Parathyroid adenoma (tissue), 2 donors: ENCODE measurements around the gene NLGN1.

Source experiments
- H2AFZ ChIP-seq: fragments of 300-600 bp; sonication (generic); one replicate; pipeline ENCODE4 v1.7.0; 2017; ENCODE audit warnings: antibody characterized with exemption, mild to moderate bottlenecking
- H3K27ac ChIP-seq: fragments of 300-600 bp; sonication (generic); one replicate; pipeline ENCODE4 v1.7.0; 2017
- H3K27me3 ChIP-seq: fragments of 300-600 bp; sonication (generic); one replicate; pipeline ENCODE4 v1.7.0; 2017; ENCODE audit warnings: low read length; ENCODE audit not compliant: control insufficient read depth, insufficient read depth
- H3K36me3 ChIP-seq: fragments of 300-600 bp; sonication (generic); one replicate; pipeline ENCODE4 v1.7.0; 2017; ENCODE audit warnings: low read length; ENCODE audit not compliant: control insufficient read depth, insufficient read depth
- H3K4me1 ChIP-seq: fragments of 300-600 bp; sonication (generic); one replicate; pipeline ENCODE4 v1.7.0; 2017; ENCODE audit warnings: control low read depth
- H3K4me2 ChIP-seq: fragments of 300-600 bp; sonication (generic); one replicate; pipeline ENCODE4 v1.7.0; 2017; ENCODE audit warnings: low read length
- H3K4me3 ChIP-seq: fragments of 300-600 bp; sonication (generic); one replicate; pipeline ENCODE4 v1.7.0; 2017; ENCODE audit warnings: low read depth, low read length
- H3K79me2 ChIP-seq: fragments of 300-600 bp; sonication (generic); one replicate; pipeline ENCODE4 v1.7.0; 2017; ENCODE audit warnings: control low read depth
- H3K9ac ChIP-seq: fragments of 300-600 bp; sonication (generic); one replicate; pipeline ENCODE4 v1.7.0; 2017; ENCODE audit warnings: mild to moderate bottlenecking
- H3K9me3 ChIP-seq: fragments of 300-600 bp; sonication (generic); one replicate; pipeline ENCODE4 v1.7.0; 2017; ENCODE audit warnings: low read length; ENCODE audit not compliant: control insufficient read depth
- TF ChIP-seq, protein P1 (sequence below): fragments of 300-600 bp; sonication (generic); IDR thresholded peaks from one replicate; pipeline ENCODE4 v1.7.0; 2017; ENCODE audit warnings: antibody characterized with exemption, mild to moderate bottlenecking
- donor health status: primary hyperparathyroidism.

Gene NLGN1

DNA sequence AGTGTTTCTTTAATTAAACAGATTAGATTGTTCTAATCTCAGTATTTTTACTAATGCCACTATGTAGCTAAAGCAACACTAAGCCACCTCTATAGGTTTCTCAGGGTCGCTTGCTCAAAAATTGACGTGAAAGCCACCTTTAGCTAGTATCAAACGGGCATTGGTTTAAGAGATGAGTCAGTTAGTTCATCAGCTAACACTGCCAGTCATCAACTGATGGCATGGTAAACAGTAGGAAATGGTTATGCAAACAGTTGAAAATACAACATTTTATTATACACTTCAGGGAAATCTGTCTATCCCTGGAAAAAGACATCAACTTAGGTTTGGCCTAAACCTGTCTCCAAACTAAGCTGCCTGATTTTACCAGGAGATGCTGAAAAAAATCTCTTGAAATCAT is 879.3 kb downstream of the NLGN1 start:
- no peak overlapping the region for H3K4me2 ChIP-seq

DNA sequence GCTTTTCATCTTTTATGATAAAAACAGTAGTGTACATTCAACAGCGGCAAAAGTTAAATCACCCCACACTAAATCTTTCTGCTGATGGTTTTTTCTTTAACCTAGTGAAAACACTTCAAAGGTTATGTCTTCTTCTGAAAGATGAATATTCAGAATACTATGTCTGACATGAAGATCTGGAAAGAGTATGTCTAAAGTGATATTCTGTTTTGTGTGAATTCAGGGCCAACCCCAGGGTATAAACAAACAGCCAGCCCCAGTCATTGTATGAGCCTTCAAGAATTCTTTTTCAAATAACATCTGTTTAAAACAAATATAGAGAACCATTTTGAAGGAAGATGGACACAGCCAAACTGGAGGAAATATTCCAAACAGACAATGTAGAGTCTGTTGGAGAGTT is 880.5 kb downstream of the NLGN1 start:
- Histone ChIP-seq H3K4me1 (no peaks in the 10 kb centered on the region), H3K9me3 (no peaks in the 10 kb centered on the region), H3K36me3 (no peaks in the 10 kb centered on the region), H3K4me2 (no peak overlapping the region), H3K4me3 (no peak overlapping the region), H3K79me2 (no peaks in the 10 kb centered on the region), H3K9ac (no peak overlapping the region), H3K27me3 (no peaks in the 10 kb centered on the region), H3K27ac (no peak overlapping the region), H2AFZ (no peak overlapping the region)
- TF ChIP-seq, protein P1, sequence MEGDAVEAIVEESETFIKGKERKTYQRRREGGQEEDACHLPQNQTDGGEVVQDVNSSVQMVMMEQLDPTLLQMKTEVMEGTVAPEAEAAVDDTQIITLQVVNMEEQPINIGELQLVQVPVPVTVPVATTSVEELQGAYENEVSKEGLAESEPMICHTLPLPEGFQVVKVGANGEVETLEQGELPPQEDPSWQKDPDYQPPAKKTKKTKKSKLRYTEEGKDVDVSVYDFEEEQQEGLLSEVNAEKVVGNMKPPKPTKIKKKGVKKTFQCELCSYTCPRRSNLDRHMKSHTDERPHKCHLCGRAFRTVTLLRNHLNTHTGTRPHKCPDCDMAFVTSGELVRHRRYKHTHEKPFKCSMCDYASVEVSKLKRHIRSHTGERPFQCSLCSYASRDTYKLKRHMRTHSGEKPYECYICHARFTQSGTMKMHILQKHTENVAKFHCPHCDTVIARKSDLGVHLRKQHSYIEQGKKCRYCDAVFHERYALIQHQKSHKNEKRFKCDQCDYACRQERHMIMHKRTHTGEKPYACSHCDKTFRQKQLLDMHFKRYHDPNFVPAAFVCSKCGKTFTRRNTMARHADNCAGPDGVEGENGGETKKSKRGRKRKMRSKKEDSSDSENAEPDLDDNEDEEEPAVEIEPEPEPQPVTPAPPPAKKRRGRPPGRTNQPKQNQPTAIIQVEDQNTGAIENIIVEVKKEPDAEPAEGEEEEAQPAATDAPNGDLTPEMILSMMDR, result no peak

More for the DNA sequence above, 879.3 kb downstream of the NLGN1 start:
- Histone ChIP-seq H3K4me1 (no peaks in the 10 kb centered on the region), H3K27me3 (no peaks in the 10 kb centered on the region), H3K36me3 (no peaks in the 10 kb centered on the region), H3K9me3 (no peaks in the 10 kb centered on the region), H3K27ac (no peak overlapping the region), H2AFZ (no peak overlapping the region), H3K79me2 (no peaks in the 10 kb centered on the region), H3K9ac (no peak overlapping the region), H3K4me3 (no peak overlapping the region)
- TF ChIP-seq, protein P1, result no peak

DNA sequence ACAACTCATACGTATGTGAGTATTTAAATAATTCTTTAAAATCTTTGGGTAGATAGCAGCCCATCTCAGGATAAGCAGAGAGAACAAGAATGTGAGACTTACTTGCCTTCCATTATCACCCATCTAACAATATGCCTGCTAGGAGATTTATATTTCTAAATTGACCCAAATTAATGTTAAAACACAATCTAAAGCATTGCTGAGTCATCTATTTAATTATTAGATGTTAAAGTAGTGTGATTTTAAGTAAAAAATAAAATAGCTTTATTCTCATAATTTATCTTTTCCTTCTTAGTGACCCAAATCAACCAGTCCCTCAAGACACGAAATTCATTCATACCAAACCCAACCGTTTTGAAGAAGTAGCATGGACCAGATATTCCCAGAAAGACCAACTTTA is 882.6 kb downstream of the NLGN1 start:
- Histone ChIP-seq H3K27ac (no peak overlapping the region), H3K27me3 (no peaks in the 10 kb centered on the region), H2AFZ (no peak overlapping the region), H3K9ac (no peak overlapping the region), H3K9me3 (no peaks in the 10 kb centered on the region), H3K36me3 (no peaks in the 10 kb centered on the region), H3K4me2 (no peak overlapping the region), H3K79me2 (no peaks in the 10 kb centered on the region), H3K4me1 (no peaks in the 10 kb centered on the region), H3K4me3 (no peak overlapping the region)
- TF ChIP-seq, protein P1, result no peak

DNA sequence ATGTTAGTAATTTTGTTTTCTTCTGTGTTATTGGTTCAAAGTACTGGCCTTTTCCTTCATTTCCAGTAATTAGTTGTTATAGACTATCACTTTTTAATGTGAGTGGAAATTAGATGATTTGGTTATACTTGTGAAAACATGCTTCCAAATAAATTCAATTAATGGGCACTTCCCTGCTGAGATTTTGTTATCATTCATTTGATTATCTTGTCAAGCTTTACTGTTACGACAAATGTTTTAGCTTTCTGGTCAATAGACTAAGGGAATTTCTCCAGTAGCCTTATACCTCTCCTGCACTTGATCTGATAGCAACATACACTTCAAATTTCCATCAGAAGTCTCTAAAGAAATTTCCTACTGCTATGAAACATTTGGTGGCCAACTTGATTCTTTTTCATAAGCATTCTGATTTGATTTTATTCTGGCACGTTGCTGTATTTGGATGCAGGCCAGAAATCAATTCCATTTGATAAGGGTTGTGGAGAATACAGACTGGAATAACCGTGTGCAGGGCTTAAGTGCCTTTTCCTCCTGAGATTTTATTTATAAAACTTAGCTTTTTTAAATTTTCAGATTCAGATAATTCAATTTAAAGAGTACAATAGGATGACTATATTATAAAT is 887.8 kb downstream of the NLGN1 start:
- Histone ChIP-seq H3K36me3 (no peaks in the 10 kb centered on the region), H3K4me2 (no peak overlapping the region), H3K9me3 (no peaks in the 10 kb centered on the region), H2AFZ (no peak overlapping the region), H3K4me3 (no peak overlapping the region), H3K9ac (no peak overlapping the region), H3K79me2 (no peaks in the 10 kb centered on the region), H3K27me3 (no peaks in the 10 kb centered on the region), H3K27ac (no peak overlapping the region), H3K4me1 (no peaks in the 10 kb centered on the region)
- TF ChIP-seq, protein P1, result no peak

DNA sequence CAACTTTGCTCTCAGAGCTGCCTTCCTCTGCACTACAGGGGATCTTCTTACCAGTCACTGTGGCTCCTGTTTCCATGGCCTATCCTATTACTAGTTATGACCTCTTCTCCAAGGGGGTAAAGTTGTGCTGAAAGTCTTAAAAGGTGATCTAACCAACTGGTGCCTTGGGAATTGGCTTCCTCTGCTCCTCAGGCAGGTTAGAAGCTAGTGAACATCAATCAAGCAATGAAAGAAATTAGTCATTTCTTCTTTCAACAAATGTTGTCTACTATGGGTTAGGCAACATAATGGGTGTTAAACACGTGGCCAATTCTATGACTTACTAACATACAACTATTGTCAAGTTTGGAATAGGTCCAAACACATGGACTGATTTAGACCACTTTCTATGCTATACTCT is 890.2 kb downstream of the NLGN1 start:
- Histone ChIP-seq H3K9ac (no peak overlapping the region), H3K4me1 (no peaks in the 10 kb centered on the region), H2AFZ (no peak overlapping the region), H3K27me3 (no peaks in the 10 kb centered on the region), H3K36me3 (no peaks in the 10 kb centered on the region), H3K4me2 (no peak overlapping the region), H3K9me3 (no peaks in the 10 kb centered on the region), H3K27ac (no peak overlapping the region), H3K4me3 (no peak overlapping the region), H3K79me2 (no peaks in the 10 kb centered on the region)
- TF ChIP-seq, protein P1, result no peak
